COR-L47 (cell line): Measurements from ENCODE around the gene REXO5.

Experiments
- DNase-seq: peaks from one replicate; lab custom pipeline; 2025; lab: John Stamatoyannopoulos, UW

Gene REXO5

DNA sequence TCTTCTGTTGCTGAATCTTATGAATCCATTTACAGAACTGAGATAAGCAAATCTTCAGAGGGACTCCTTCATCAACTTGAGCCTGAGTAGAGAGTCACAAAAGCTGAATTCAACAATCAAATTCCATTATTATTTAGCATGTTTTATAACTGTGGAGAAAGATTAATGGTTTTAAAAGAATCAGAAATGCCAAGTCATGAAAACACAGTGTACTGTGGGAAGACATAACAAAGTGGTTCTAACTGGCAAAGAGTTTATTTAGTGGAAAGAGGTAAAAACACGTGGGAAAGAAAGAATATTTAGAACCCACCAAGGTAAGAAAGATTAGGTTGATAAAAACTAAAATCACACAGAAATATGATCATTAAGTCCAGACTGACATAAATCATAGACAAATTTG lies 5.0 kb upstream of the REXO5 start:
- no peak for DNase-seq

DNA sequence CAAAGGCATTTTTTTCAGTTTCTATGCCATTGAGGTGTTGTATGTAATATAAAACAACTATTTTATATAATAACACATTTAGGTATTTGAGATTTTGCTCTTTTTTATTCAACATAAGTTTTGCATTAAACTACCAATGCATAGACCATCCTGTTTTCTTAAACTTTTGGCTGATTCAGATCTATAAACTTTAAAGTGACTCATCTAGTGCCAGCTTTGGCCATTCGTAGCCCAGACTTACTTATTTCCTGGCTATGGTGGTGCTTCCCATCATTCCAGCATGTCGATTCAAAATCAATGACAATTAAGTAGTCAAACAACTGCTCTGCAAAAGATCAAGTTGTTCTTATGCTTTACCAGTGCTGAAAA lies 3.2 kb upstream of the REXO5 start:
- no peak for DNase-seq

GRCh38 chr16:20803561-20804214 lies 2.6 kb upstream of the REXO5 start:
- no peak for DNase-seq

DNA sequence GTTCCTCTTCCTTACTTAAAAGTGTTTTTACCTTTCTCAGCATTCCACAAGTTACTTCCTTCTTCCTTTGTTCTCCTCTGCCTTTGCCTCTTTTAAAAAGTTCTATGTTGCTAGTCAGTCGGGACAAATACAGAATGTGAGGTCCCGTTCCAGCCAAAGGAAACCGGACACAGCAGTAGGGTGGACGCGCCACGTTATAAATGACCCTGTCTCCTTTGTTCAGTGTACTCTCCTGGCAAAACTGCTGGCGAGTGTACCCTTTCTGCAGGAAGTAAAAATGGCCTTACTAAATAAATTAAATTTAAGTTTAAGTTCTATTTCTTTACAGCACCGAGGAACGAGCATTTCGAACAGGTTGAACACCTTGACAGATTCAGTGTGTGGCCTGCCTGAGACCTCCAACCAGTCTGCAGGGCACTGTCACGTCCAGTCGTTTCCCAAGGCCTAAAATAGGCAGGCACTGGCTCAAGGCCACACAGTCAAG lies 601 bp upstream of the REXO5 start:
- DNase-seq: peak; percentile 21

DNA sequence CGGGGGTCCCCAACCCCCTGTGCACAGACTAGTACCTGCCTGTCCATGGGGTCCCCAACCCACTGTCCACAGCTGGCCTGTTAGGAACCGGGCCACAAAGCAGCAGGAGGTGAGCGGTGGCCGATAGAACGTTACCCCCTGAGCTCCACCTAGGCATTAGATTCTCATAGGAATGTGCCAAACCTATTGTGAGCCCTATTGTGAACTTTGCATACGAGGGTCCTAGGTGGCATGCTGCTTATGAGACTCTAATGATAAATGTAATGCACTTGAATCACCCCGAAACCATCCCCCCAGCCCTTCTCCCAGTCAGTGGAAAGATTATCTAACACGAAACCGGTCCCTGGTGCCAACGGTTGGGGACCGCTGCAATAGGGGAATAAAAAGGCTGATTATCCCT lies 1.5 kb downstream of the REXO5 start:
- DNase-seq: no peak

DNA sequence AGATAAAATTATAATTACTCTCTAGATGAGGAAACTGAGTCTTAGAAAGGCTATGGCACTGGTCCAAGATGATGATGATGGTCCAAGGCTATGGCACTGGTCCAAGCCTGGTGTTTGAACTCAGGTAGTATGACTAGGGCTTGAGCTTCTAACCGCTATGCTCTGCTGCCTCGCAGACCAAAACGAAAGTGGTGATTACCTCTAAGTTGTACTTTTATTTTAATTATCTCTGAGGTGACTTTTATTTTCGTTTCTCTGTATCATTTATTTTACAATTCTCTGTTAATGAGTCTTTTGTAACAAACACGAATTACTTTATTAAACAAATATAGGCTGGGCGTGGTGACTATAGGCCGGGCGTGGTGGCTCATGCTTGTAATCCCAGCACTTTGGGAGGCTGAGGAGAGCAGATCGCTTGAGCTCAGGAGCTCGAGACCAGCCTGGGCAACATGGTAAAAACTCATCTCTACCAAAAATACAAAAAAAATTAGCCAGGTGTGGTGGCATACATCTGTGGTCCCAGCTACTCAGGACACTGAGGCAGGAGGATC lies 5.6 kb downstream of the REXO5 start:
- DNase-seq: no peak

GRCh38 chr16:20812510-20812909 lies 6.2 kb downstream of the REXO5 start:
- no peak for DNase-seq

- DNase-seq: no peak
These were observed 8.5 kb downstream of the REXO5 start for GRCh38 chr16:20814784-20815183.

DNA sequence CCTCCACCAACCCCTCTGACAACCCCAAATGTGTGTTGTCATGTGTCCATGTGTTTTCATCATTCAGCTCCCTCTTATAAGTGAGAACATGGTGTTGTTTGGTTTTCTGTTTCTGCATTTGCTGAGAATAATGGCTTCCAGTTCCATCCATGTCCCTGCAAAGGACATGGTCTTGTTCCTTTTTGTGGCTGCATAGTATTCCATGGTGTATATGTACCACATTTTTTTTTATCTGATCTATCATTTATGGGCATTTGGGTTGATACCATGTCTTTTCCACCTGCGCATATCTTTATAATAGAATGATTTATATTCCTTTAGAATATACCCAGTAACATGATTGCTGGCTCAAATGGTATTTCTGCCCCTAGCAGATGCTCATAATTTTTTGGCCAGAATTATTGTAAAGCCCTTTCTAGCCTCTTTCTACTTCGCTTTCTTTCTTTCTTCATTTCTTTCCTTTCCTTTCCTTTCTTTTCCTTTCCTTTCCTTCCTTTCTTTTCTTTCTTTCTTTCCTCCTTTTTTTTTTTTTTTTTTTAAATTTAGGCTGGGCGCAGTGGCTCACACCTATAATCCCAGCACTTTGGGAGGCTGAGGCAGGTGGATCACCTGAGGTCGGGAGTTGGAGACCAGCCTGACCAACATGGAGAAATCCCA lies 12.7 kb downstream of the REXO5 start:
- no peak for DNase-seq

DNA sequence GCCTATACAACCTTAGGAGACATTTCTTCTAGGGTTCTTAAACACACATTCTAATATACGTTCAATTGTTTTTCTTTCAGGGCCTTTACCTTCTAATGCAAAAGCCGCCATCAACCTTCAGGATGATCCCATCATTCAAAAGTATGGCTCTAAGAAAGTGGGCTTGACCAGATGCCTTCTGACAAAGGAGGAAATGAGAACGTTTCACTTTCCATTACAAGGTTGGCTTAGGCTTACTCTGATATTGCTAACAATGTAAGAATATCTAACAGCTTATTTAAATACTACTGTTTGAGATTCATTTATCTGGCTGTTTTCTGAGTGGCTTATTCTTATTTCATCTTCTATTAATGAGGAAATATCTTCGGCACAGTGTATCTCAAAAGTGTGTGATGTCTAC lies 15.4 kb downstream of the REXO5 start:
- no peak for DNase-seq

DNA sequence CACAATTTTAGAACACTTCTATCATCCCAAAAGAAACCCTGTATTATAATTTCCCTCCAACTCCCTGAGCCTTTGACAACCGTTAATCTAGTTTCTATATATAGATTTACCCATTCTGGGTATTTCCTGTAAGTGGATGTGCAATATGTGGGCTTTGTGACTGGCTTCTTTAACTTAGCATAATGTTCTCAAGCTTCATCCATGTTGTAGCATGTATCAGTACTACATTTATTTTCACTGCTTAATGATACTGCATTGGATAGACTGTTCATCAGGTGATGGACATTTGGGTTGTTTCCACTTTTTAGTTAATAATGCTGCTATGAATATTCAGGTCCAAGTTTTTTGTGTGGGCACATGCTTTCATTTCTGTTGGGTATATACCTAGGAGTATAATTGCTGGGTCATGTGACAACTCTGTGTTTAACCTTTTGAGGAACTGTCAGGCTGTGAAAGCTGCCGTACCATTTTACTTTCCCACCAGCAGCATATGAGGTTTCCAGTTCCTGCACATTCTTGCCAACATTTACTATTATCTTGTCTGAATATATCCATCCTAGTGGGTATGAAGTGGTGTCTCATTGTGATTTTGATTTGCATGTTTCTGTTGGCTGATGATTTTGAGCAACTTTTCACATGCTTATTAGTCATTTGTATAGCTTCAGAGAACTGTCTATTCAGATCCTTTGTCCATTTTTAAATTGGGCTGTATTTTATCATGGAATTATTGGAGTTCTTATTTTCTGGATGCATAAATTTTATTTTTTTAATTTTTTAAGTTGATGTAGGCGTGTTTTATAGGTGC lies 16.4 kb downstream of the REXO5 start:
- no peak for DNase-seq

GRCh38 chr16:20826039-20826566 lies 19.8 kb downstream of the REXO5 start:
- DNase-seq: no peak

- DNase-seq: no peak
These were observed 23.2 kb downstream of the REXO5 start for GRCh38 chr16:20829536-20829935.

DNA sequence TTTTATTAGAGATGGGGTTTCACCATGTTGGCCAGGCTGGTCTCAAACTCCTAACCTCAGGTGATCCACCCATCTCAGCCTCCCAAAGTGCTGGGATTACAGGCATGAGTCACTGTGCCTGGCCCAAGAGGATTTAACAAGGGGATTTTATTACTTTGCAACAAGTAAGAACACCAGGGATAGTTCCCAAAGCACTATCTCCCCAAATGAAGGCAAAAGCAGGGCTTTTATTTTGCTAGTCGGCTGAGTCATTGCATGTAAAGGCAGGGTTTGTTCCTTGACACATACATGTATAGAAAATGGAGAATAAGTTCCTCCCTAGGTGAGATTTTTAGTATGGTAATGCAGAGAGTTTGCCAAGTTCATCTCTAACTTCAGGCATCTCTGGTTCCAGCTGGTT lies 24.0 kb downstream of the REXO5 start:
- no peak for DNase-seq

- no peak for DNase-seq
These were observed 26.8 kb downstream of the REXO5 start for GRCh38 chr16:20833086-20833485.

DNA sequence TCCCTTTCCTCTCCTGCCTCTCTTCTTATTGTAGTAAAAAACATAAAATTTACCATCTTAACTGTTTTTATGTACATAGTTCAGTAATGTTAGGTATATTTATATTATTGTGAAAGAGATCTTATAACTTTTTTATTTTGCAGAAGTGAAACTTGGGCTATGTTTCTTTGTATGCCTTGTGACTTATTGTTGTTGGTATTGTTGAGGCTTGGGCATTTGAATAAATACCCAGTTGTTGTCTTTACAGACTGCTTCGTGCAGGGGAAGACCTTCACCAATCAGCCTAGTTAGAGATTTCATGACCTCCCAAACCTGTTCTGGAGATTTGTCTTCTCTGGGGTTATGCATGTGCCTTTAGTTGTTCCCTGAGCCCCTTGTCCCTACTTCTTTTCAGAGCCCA lies 31.9 kb downstream of the REXO5 start:
- DNase-seq: no peak

- no peak for DNase-seq
These were observed 33.2 kb downstream of the REXO5 start for GRCh38 chr16:20839504-20839903.

GRCh38 chr16:20844054-20844453 lies 37.7 kb downstream of the REXO5 start:
- no peak for DNase-seq

DNA sequence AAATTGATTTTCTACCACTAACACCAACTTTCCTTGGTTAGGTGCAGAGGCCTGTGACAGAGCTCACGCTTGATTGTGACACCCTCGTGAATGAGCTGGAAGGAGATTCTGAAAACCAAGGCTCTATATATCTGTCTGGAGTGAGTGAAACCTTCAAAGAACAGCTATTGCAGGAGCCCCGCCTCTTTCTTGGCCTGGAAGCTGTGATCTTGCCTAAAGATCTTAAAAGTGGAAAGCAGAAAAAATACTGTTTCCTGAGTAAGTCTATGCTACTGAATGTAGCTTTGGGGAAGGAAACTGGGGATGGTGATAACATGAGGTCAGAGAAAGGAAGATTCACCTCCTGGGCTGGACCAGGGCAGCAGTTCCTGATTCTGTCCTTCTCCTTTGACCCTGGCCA lies 38.3 kb downstream of the REXO5 start:
- no peak for DNase-seq

DNA sequence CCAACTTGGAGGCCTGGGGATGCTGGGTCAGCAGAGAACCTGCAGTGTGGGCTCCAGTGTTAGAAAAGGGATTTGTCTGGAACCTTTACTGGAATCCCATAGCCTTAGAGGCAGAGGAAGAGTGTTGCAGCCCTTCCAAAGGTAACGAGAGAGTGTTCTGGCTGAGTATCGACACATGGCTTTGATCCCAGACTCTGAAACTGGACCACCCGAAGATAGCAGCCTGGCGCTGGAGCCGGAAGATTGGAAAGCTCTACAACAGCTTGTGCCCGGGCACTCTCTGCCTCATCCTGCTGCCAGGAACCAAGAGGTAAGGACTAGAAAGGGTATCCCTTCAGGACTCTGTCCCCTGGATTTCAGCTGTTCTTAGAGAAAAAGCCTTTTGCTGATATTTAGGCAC lies 39.7 kb downstream of the REXO5 start:
- DNase-seq: no peak

GRCh38 chr16:20846551-20846950 lies 40.2 kb downstream of the REXO5 start:
- no peak for DNase-seq

DNA sequence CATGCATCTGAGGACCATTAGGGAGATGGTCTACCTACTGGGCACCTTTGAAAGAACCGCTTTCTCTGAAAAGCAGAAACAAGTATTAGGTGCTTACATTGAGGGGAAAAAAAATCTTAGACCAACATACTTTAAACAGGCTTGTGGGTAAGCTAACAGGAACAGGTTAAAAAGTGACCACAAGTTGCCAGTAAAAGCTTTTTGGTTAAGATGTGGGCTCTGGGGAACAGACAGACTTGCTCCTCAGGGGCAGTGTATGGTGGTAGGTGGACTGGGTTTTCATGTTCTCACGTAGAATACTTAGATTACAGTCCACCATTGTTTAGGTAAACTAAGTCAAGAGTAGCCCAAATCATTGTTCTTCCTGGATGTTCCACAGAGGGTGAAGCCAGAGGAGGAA lies 41.2 kb downstream of the REXO5 start:
- DNase-seq: no peak
